Esophagus muscularis mucosa (tissue), 4 donors: ENCODE data around the gene ZBTB7C. TPM values are rescaled to one million over a fixed set of nuclear protein-coding genes. Genes with fewer than 3 reads are reported as not detected.
A peak's percentile ranks its signal among the peaks of the same experiment; 100 is the strongest.

Experiments used
- DNase-seq: peaks from one replicate; pipeline ENCODE4 v3.0.0-alpha.2; 2017; ENCODE audit errors: extremely low spot score
- H3K27ac ChIP-seq, 4 donors: fragments of 200-600 bp; sonication (generic); replicated peaks in 1 of 4; 1 replicate in 3 of 4; 2 replicates in 1 of 4; pipeline ENCODE4 v1.5.1; 2016 to 2019; ENCODE audit warnings: mild to moderate bottlenecking in 1 of 4
- H3K27me3 ChIP-seq, 4 donors: fragments of 200-600 bp; sonication (generic); one replicate each; pipeline versions ENCODE4 v1.5.1 to v1.6.0; 2016 to 2019
- H3K36me3 ChIP-seq, 4 donors: fragments of 200-600 bp; sonication (generic); one replicate each; pipeline ENCODE4 v1.5.1; 2016 to 2019
- H3K4me1 ChIP-seq, 4 donors: fragments of 200-600 bp; sonication (generic); one replicate each; pipeline ENCODE4 v1.5.1; 2016 to 2019
- H3K4me3 ChIP-seq, 4 donors: fragments of 200-600 bp; sonication (generic); 1 replicate in 2 of 4; 2 replicates in 2 of 4; pipeline ENCODE4 v1.5.1; 2016 to 2019; ENCODE audit warnings: mild to moderate bottlenecking in 4 of 4, moderate library complexity in 1 of 4
- H3K9me3 ChIP-seq, 4 donors: fragments of 200-600 bp; sonication (generic); 1 replicate in 3 of 4; 2 replicates in 1 of 4; pipeline ENCODE4 v1.5.1; 2016 to 2019
- CTCF ChIP-seq, 3 experiments: fragments of 200-600 bp in 2 of 3; fragments of 450-650 bp in 1 of 3; sonication (generic) in 2 of 3; IDR thresholded peaks; one replicate each; pipeline ENCODE4 v1.5.1; 2017 to 2019; ENCODE audit warnings: antibody characterized with exemption in 3 of 3, mild to moderate bottlenecking in 2 of 3, moderate library complexity in 1 of 3
- EP300 ChIP-seq: sonication (generic); formaldehyde crosslinking; IDR thresholded peaks from one replicate; pipeline ENCODE4 v1.6.1; 2017; ENCODE audit warnings: antibody characterized with exemption
- POLR2A ChIP-seq: fragments of 450-650 bp; IDR thresholded peaks from one replicate; pipeline ENCODE4 v1.6.1; 2017; ENCODE audit warnings: antibody characterized with exemption, moderate library complexity, mild to moderate bottlenecking, low read depth
- POLR2AphosphoS5 ChIP-seq, 2 donors: sonication (generic); formaldehyde crosslinking; IDR thresholded peaks; one replicate each; pipeline ENCODE4 v1.6.1; 2017; ENCODE audit warnings: antibody characterized with exemption in 2 of 2
- WGBS: methylation state at CpG from one replicate; pipeline ENCODE4 v1.1.5; 2018; 5-methylcytosine and 5-hydroxymethylcytosine counted together
- intact Hi-C: fragments of 100-400 bp; cut with DNase I; formaldehyde crosslinking; loops from one replicate; pipeline ENCODE4 v1.15.1; 2023
- total RNA-seq, 4 donors: library from RNA; depleted of rRNA; stranded (reverse); fragments of >200 nt; gene quantifications; one replicate each; pipeline versions ENCODE4 v1.1.0 to v1.2.1, GENCODE V29; 2016

ZBTB7C gene
- total RNA-seq, 4 donors from 2014 or later = 6.3 to 13.2 (median 9.1) TPM

- Histone ChIP-seq H3K9me3 (no peaks in the 10 kb centered on the region), H3K27ac (no peak overlapping the region), H3K4me3 (no peak overlapping the region), H3K27me3 (peaks cover 0 to 14% (median 0%) of the 10 kb centered on the region in 4 donors), H3K4me1 (peaks cover 23 to 41% (median 37%) of the 10 kb centered on the region in 4 donors), H3K36me3 (no peaks in the 10 kb centered on the region)
- intact Hi-C loops = loop anchor here (5.0 to 10.0 kb wide), 3 partner anchors 91 to 311 kb away; partner anchors contain the start of gene SMAD2
- no peak for TF ChIP-seq EP300
- TF ChIP-seq POLR2AphosphoS5 (IDR thresholded peaks at IDR 0.05) = peak in 1 of 2 donors; percentile 6
- TF ChIP-seq POLR2A = no peak
- peak; percentile 37 to 46 (median 42) for TF ChIP-seq CTCF (IDR thresholded peaks at IDR 0.05)
- DNase-seq = no peak
- WGBS = 24% methylated on average over 9 of the region's 9 CpGs
These were observed 385.7 kb downstream of the ZBTB7C start for GRCh38 chr18:48023334-48024008.

DNA sequence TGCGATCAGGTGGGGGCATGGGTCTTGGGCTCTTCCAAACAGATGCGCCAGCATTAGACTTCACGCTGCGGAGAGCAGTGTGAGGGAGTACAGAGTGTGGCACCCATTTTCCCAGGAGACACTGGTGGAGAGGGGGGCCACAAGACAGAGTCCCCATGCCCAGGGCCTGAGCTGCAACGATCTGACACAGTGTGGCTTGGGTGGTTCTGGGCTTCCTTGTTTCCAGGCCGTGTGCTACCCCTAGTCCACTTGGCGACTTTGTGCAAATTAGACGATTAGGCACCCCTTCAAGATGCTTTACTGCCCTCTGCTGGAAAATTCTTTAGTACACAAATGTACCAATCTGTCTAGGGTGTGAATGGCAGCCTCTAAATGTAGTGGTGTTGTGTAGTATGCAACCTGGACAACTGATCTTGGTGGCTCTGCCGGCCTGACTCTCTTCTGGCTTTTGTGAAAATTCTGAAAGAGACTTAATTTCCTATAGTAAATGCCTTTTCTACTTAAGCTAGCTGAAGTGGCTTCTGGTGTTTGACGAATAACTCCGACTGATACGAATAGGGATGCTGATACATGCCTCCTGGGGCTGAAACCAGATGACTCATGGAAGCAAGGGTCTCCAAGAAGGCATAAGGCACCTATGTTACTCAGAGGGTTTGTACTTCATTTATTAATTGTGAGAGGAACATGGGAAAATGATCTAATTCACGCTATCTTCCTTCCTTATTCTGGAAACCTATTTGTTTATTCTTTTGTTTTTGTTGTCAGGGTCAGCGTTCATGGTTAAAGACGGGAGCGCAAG is 386.5 kb downstream of the ZBTB7C start:
- Histone ChIP-seq H3K27me3 (peaks cover 0 to 14% (median 0%) of the 10 kb centered on the region in 4 donors), H3K4me3 (no peak overlapping the region), H3K4me1 (peaks cover 22 to 37% (median 35%) of the 10 kb centered on the region in 4 donors), H3K9me3 (no peaks in the 10 kb centered on the region), H3K27ac (no peak overlapping the region), H3K36me3 (no peaks in the 10 kb centered on the region)
- 75% methylated on average over 14 of the region's 16 CpGs for WGBS
- DNase-seq = no peak
- TF ChIP-seq EP300 = no peak
- peak; percentile 39 to 62 (median 45) for TF ChIP-seq CTCF (IDR thresholded peaks at IDR 0.05)
- intact Hi-C loops = loop anchor here (5.0 to 10.0 kb wide), 3 partner anchors 90 to 312 kb away; partner anchors contain the start of gene SMAD2

GRCh38 chr18:48022021-48022420 is 387.2 kb downstream of the ZBTB7C start:
- no peak overlapping the region for H3K27ac ChIP-seq
- H3K27me3 ChIP-seq = peaks cover 0 to 14% (median 0%) of the 10 kb centered on the region in 4 donors
- DNase-seq = no peak
- H3K4me3 ChIP-seq = no peak overlapping the region
- H3K4me1 ChIP-seq = peaks cover 15 to 37% (median 35%) of the 10 kb centered on the region in 4 donors
- H3K36me3 ChIP-seq = no peaks in the 10 kb centered on the region
- no peaks in the 10 kb centered on the region for H3K9me3 ChIP-seq
- TF ChIP-seq EP300 = no peak
- TF ChIP-seq CTCF (IDR thresholded peaks at IDR 0.05) = no peak
- TF ChIP-seq POLR2AphosphoS5 (IDR thresholded peaks at IDR 0.05) = no peak
- no peak for TF ChIP-seq POLR2A
- WGBS = 84% methylated on average over 8 of the region's 10 CpGs
- intact Hi-C loops = loop anchor here (5.0 to 10.0 kb wide), 3 partner anchors 90 to 313 kb away; partner anchors contain the start of gene SMAD2

DNA sequence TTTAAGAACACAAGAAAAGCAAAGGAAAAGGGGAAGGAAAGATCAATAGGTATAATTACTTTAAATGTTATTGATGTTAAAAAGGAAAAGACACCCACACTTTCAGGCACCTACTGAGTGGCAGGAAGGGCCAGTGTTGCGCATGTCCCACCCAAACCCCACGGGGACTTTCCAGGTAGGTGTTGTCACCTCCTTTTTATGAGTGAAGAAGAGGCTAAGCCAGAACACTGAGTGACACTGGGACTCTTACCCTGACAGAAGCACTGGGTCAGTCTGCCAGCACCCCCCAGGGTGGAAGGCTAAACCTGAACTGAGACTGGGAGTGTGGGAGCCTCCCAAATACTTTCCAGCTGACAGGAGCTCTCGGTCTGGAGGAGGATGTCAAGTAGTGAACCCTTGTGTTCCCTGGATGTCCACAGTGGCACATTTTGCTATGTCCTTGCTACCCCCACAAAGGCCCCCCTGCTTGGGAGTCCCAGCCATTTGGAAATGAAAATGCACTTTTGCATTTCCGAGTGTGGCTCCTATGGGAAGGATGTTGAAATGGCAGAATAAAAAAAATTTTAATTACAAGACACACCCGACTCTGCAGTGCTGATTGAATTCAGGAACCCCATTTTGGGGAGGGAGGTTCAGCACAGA is 387.8 kb downstream of the ZBTB7C start:
- DNase-seq = no peak
- TF ChIP-seq POLR2AphosphoS5 (IDR thresholded peaks at IDR 0.05) (no peak), POLR2A (no peak), EP300 (no peak), CTCF (IDR thresholded peaks at IDR 0.05) (no peak)
- WGBS = 71% methylated on average over 5 of the region's 5 CpGs
- intact Hi-C loops = loop anchor here (5.0 to 10.0 kb wide), 3 partner anchors 89 to 313 kb away; partner anchors contain the start of gene SMAD2
- no peaks in the 10 kb centered on the region for H3K9me3 ChIP-seq
- H3K27ac ChIP-seq = no peak overlapping the region
- H3K4me3 ChIP-seq = no peak overlapping the region
- peaks cover 0 to 14% (median 0%) of the 10 kb centered on the region in 4 donors for H3K27me3 ChIP-seq
- no peaks in the 10 kb centered on the region for H3K36me3 ChIP-seq
- H3K4me1 ChIP-seq = peaks cover 15 to 33% (median 31%) of the 10 kb centered on the region in 4 donors
